Measurements from ENCODE around the gene ZNF48. TPM values are rescaled to one million over a fixed set of nuclear protein-coding genes. Genes with fewer than 3 reads are reported as not detected.

The ZNF48 gene
- polyA plus RNA-seq, 1 donor (not counting 4 experiments of a cell fraction or from before 2014, with no cell fraction given), result 4.3 TPM

GRCh38 chr16:30430428-30430970 is 35.3 kb downstream of the ZNF48 start:
- Histone ChIP-seq H4K20me1 (ENCODE audit: control insufficient read depth, extremely low read depth, insufficient read depth, low read length) (no peaks in the 10 kb centered on the region), H3K9me3 (ENCODE audit: control insufficient read depth, low read depth, low read length) (no peaks in the 10 kb centered on the region), H3K27ac (ENCODE audit: control insufficient read depth, insufficient read depth, low read length) (no peak overlapping the region), H3K27me3 (ENCODE audit: control insufficient read depth, extremely low read depth, insufficient read depth, low read length) (no peaks in the 10 kb centered on the region), H3K79me2 (ENCODE audit: control insufficient read depth, insufficient read depth, low read length) (peaks cover 27% of the 10 kb centered on the region), H3K9ac (ENCODE audit: control insufficient read depth, extremely low read depth, insufficient read depth, low read length) (no peak overlapping the region), H3K9me1 (ENCODE audit: control insufficient read depth, extremely low read depth, insufficient read depth, low read length) (no peaks in the 10 kb centered on the region), H2AFZ (ENCODE audit: control insufficient read depth, low read length) (peak overlapping the region; percentile 45), H3K4me1 (ENCODE audit: control insufficient read depth, extremely low read depth, insufficient read depth, low read length) (peaks cover 17% of the 10 kb centered on the region), H3K4me3 (ENCODE audit: control insufficient read depth in 2 of 3, extremely low read depth in 1 of 3, insufficient read depth in 2 of 3, low read depth in 1 of 3, low read length in 3 of 3) (peak overlapping the region in 1 of 3 experiments; percentile 30), H3K4me2 (ENCODE audit: control insufficient read depth, extremely low read depth, insufficient read depth, low read depth, low read length) (peak overlapping the region; percentile 46), H3K36me3 (ENCODE audit: control insufficient read depth in 2 of 2, extremely low read depth in 1 of 2, insufficient read depth in 2 of 2, low read length in 2 of 2) (peaks cover 1 to 10% of the 10 kb centered on the region in 2 experiments)
- FAIRE-seq, result no peak
- TF ChIP-seq CTCF (optimal IDR thresholded peaks at IDR 0.05 in 1 of 3, IDR thresholded peaks at IDR 0.05 in 1 of 3, conservative IDR thresholded peaks at IDR 0.05 in 1 of 3; ENCODE audit: extremely low read depth in 1 of 3, insufficient read depth in 2 of 3, low read length in 3 of 3), result peak in 1 of 3 experiments; percentile 41
- TF ChIP-seq EZH2 (IDR thresholded peaks at IDR 0.05; ENCODE audit: low read length), result no peak
- no peak for DNase-seq (ENCODE audit: low read depth, low spot score)
- dilution Hi-C loops (cut with MboI; ENCODE audit: extremely low pct_ligation_motif_present, low sequenced_read_pairs), result no loop called here

GRCh38 chr16:30434852-30435251 is 39.6 kb downstream of the ZNF48 start:
- Histone ChIP-seq H3K9ac (ENCODE audit: control insufficient read depth, extremely low read depth, insufficient read depth, low read length) (no peak overlapping the region), H3K4me3 (ENCODE audit: control insufficient read depth in 2 of 3, extremely low read depth in 1 of 3, insufficient read depth in 2 of 3, low read depth in 1 of 3, low read length in 3 of 3) (no peak overlapping the region), H3K36me3 (ENCODE audit: control insufficient read depth in 2 of 2, extremely low read depth in 1 of 2, insufficient read depth in 2 of 2, low read length in 2 of 2) (no peaks in the 10 kb centered on the region), H4K20me1 (ENCODE audit: control insufficient read depth, extremely low read depth, insufficient read depth, low read length) (no peaks in the 10 kb centered on the region), H2AFZ (ENCODE audit: control insufficient read depth, low read length) (no peak overlapping the region), H3K9me3 (ENCODE audit: control insufficient read depth, low read depth, low read length) (no peaks in the 10 kb centered on the region), H3K79me2 (ENCODE audit: control insufficient read depth, insufficient read depth, low read length) (no peaks in the 10 kb centered on the region), H3K27me3 (ENCODE audit: control insufficient read depth, extremely low read depth, insufficient read depth, low read length) (no peaks in the 10 kb centered on the region), H3K4me2 (ENCODE audit: control insufficient read depth, extremely low read depth, insufficient read depth, low read depth, low read length) (peak overlapping the region; percentile 17), H3K4me1 (ENCODE audit: control insufficient read depth, extremely low read depth, insufficient read depth, low read length) (peaks cover 11% of the 10 kb centered on the region), H3K9me1 (ENCODE audit: control insufficient read depth, extremely low read depth, insufficient read depth, low read length) (no peaks in the 10 kb centered on the region), H3K27ac (ENCODE audit: control insufficient read depth, insufficient read depth, low read length) (no peak overlapping the region)
- DNase-seq (ENCODE audit: low read depth, low spot score), result no peak
- no peak for FAIRE-seq
- TF ChIP-seq CTCF (optimal IDR thresholded peaks at IDR 0.05 in 1 of 3, IDR thresholded peaks at IDR 0.05 in 1 of 3, conservative IDR thresholded peaks at IDR 0.05 in 1 of 3; ENCODE audit: extremely low read depth in 1 of 3, insufficient read depth in 2 of 3, low read length in 3 of 3) (no peak), EZH2 (IDR thresholded peaks at IDR 0.05; ENCODE audit: low read length) (no peak)
- dilution Hi-C loops (cut with MboI; ENCODE audit: extremely low pct_ligation_motif_present, low sequenced_read_pairs), result no loop called here
